Measurements from ENCODE around the gene SH2D3C.

DNA sequence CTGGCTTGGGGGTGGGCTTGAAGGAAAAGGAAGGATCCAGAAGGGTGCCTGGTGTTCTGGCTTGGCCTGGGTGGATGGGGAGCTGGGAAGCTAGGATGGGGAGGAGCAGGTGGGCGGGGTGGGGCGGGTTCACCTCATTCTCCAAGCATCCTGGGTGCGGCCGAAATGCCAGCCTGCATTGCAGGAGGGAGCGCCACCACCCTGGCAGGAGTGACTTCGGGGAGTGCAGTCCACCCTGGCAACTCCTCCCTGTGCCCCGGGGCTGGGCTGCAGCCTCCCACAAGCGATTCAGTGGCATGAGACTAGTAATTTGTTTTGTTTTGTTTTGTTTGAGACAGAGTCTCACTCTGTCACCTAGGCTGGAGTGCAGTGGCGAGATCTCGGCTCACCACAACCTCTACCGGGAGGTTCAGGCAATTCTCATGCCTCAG lies 57.1 kb downstream of the SH2D3C start:
- TF ChIP-seq ESRRA (IDR thresholded peaks at IDR 0.05; ENCODE audit: borderline replicate concordance, low read length) (no peak), EP300 (IDR thresholded peaks at IDR 0.05) (no peak)
- TF ChIP-seq, protein P1, sequence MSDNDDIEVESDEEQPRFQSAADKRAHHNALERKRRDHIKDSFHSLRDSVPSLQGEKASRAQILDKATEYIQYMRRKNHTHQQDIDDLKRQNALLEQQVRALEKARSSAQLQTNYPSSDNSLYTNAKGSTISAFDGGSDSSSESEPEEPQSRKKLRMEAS (IDR thresholded peaks at IDR 0.05): no peak
- TF ChIP-seq, protein P2, sequence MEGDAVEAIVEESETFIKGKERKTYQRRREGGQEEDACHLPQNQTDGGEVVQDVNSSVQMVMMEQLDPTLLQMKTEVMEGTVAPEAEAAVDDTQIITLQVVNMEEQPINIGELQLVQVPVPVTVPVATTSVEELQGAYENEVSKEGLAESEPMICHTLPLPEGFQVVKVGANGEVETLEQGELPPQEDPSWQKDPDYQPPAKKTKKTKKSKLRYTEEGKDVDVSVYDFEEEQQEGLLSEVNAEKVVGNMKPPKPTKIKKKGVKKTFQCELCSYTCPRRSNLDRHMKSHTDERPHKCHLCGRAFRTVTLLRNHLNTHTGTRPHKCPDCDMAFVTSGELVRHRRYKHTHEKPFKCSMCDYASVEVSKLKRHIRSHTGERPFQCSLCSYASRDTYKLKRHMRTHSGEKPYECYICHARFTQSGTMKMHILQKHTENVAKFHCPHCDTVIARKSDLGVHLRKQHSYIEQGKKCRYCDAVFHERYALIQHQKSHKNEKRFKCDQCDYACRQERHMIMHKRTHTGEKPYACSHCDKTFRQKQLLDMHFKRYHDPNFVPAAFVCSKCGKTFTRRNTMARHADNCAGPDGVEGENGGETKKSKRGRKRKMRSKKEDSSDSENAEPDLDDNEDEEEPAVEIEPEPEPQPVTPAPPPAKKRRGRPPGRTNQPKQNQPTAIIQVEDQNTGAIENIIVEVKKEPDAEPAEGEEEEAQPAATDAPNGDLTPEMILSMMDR (IDR thresholded peaks at IDR 0.05): no peak; the same call in 2 of the 3 replicates
- TF ChIP-seq, protein P3, sequence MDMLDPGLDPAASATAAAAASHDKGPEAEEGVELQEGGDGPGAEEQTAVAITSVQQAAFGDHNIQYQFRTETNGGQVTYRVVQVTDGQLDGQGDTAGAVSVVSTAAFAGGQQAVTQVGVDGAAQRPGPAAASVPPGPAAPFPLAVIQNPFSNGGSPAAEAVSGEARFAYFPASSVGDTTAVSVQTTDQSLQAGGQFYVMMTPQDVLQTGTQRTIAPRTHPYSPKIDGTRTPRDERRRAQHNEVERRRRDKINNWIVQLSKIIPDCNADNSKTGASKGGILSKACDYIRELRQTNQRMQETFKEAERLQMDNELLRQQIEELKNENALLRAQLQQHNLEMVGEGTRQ (IDR thresholded peaks at IDR 0.05): no peak

Measured in A549 (cell line).